AG09309 (cell line): ENCODE data around the gene ATP6V0B.

ENCODE experiments used
- DNase-seq: peaks from one replicate; pipeline ENCODE4 v3.0.0-alpha.2; 2010; ENCODE audit warnings: low read depth
- H3K4me3 ChIP-seq: 2 replicates; pipeline ENCODE4 v1.5.1; 2011; ENCODE audit warnings: mild to moderate bottlenecking, low read depth, low read length, moderate library complexity; ENCODE audit not compliant: control insufficient read depth
- CTCF ChIP-seq: IDR thresholded peaks from 2 replicates; pipeline ENCODE4 v1.5.1; 2011; ENCODE audit warnings: mild to moderate bottlenecking, low read depth, low read length, inconsistent platforms; ENCODE audit not compliant: insufficient read depth, control insufficient read depth; ENCODE audit errors: missing control alignments

The ATP6V0B gene

DNA sequence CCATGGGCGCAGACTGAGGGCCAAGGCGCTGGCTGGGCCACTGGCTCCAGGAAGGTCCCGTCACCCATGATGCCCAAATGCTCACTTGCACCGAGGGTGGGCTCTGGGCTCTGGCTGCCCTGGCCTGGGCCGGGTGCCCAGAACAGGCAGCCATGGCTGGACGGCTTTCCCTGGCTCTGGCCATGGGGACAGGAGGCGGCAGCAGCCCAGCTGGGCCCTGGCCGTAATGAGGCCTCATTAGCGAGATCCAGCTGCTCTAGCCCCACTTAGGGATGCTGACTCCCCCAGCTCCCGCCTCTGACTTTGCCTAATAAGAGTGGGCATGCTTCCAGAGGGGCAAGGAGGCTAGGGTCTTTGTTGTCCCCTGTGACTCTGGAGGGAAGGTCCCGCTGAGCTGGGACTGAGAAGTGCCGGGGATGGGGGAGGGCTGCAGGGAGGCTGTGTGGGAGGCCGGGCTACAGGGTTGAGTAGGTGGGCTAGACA is 44.7 kb downstream of the ATP6V0B start:
- no peak overlapping the region for H3K4me3 ChIP-seq
- no peak for TF ChIP-seq CTCF
- no peak for DNase-seq

- no peak overlapping the region for H3K4me3 ChIP-seq
- TF ChIP-seq CTCF, result no peak
- no peak for DNase-seq
Observed at GRCh38 chr1:44020464-44020863, 45.7 kb downstream of the ATP6V0B start.

- TF ChIP-seq CTCF, result no peak
- H3K4me3 ChIP-seq, result no peak overlapping the region
- no peak for DNase-seq
Observed at GRCh38 chr1:44021156-44021555, 46.4 kb downstream of the ATP6V0B start.

GRCh38 chr1:44021581-44022321 is 47.0 kb downstream of the ATP6V0B start:
- DNase-seq, result no peak
- TF ChIP-seq CTCF, result no peak
- H3K4me3 ChIP-seq, result no peak overlapping the region

DNA sequence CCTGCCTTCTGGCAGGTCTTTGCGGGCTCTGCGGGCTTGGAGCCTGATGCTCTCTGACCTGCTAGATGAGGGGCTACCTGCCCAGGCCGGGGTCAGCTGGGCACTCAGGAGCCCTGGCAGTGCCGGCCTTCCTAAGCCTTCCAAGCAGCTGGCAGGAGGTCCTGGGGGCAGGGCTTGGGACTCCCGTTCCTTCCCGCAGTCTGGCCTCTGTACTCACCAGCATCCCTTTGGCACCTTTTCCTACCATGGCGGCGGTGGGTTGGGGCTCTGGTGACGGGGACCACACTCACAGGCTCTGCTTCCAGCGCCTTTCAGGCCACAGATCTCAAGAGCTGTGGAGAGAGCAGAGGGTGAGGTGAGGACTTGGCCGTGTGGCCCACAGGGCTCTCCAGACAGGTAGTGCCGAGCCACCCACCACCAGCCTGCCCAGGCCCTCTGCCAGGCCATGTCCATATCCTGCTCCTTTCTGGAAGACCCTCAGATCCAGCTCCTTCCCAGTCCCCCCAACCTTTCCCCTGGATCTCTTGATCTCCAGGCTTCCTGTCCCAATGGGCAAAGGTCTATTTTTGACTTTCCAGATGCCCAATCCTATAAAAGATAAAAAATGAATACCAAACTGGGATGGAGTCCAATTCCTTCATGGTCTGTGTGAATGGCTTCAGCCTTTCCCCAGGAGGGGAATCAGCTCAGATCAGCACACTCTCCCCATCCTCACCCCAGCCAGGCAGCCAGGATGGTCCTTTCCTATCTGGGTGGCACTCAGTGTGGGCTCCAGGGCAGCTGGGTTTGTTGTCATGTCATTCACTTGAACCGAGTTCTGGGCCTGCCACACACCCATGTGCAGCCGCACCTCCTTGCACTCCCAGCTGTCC is 49.5 kb downstream of the ATP6V0B start:
- no peak for TF ChIP-seq CTCF
- no peak overlapping the region for H3K4me3 ChIP-seq
- no peak for DNase-seq

- DNase-seq, result no peak
- no peak for TF ChIP-seq CTCF
- no peak overlapping the region for H3K4me3 ChIP-seq
Observed at GRCh38 chr1:44024903-44025525, 50.3 kb downstream of the ATP6V0B start.
